GM12878 (cell line): ENCODE measurements around the gene CELF6. TPM values are rescaled to one million over a fixed set of nuclear protein-coding genes. Genes with fewer than 3 reads are reported as not detected.

Source experiments
- ATAC-seq: fragments of 200-7000 bp; cut with Tn5 transposase; 3 replicates; pipeline ENCODE4 v1.9.1; 2020; ENCODE audit warnings: mild to moderate bottlenecking, moderate library complexity
- BruUV-seq: library from RNA; stranded (reverse); fragments of 400-500 nt; replicated peaks from 2 replicates; lab custom pipeline; 2021; lab: Mats Ljungman, UMichigan
- CTCF ChIA-PET: fragments of 300-600 bp; sonication (Branson Sonifier 250); formaldehyde crosslinking; extraction: SDS; loops from one replicate; lab custom pipeline; 2021; ENCODE audit warnings: inconsistent platforms; lab: Yijun Ruan, JAX
- POLR2A ChIA-PET: fragments of 350-600 bp; formaldehyde crosslinking; extraction: SDS; loops from one replicate; lab custom pipeline; 2021; ENCODE audit warnings: inconsistent platforms; lab: Charles Lee
- RAD21 ChIA-PET: fragments of 300-600 bp; sonication (Branson Sonifier 250); formaldehyde crosslinking; loops from one replicate; lab custom pipeline; 2023; ENCODE audit warnings: antibody characterized with exemption; ENCODE audit not compliant: unreplicated experiment; lab: Charles Lee
- SMC1A ChIA-PET: fragments of 300-600 bp; sonication (Branson Sonifier 250); formaldehyde crosslinking; loops from one replicate; lab custom pipeline; 2023; ENCODE audit not compliant: unreplicated experiment, uncharacterized antibody; lab: Charles Lee
- DNase-seq: peaks from one replicate; pipeline ENCODE4 v3.0.0-alpha.2; 2011; ENCODE audit warnings: low read depth, low spot score
- FAIRE-seq: peaks from 3 replicates; lab custom pipeline; 2011; peaks lifted over from hg19 to GRCh38; lab: Jason Lieb, UNC
- H2AFZ ChIP-seq: 2 replicates; pipeline ENCODE4 v1.6.0; 2011; ENCODE audit warnings: low read depth, low read length, control low read depth; ENCODE audit not compliant: control insufficient read depth
- H3K27ac ChIP-seq: 2 replicates; pipeline ENCODE4 v1.5.1; 2011; ENCODE audit warnings: control low read depth; ENCODE audit not compliant: control insufficient read depth, insufficient read depth
- H3K27me3 ChIP-seq, 2 experiments: replicated peaks in 1 of 2; 2 replicates each; pipeline versions ENCODE4 v1.6.0 to v1.6.1; 2011; ENCODE audit warnings: low read length in 1 of 2; ENCODE audit not compliant: control insufficient read depth in 2 of 2, insufficient read depth in 2 of 2
- H3K36me3 ChIP-seq, 2 experiments: 2 replicates each; pipeline ENCODE4 v1.5.1; 2011; ENCODE audit warnings: low read length in 1 of 2; ENCODE audit not compliant: control insufficient read depth in 2 of 2, insufficient read depth in 2 of 2
- H3K4me1 ChIP-seq: 2 replicates; pipeline ENCODE4 v1.6.1; 2011; ENCODE audit warnings: mild to moderate bottlenecking, low read length, moderate library complexity, mixed read lengths; ENCODE audit not compliant: control insufficient read depth, insufficient read depth
- H3K4me2 ChIP-seq: 2 replicates; pipeline ENCODE4 v1.6.0; 2011; ENCODE audit warnings: control low read depth; ENCODE audit not compliant: control insufficient read depth, insufficient read depth
- H3K4me3 ChIP-seq: fragments of 200-600 bp; sonication (generic); 2 replicates; pipeline ENCODE4 v1.5.1; 2016
- H3K79me2 ChIP-seq: 2 replicates; pipeline ENCODE4 v1.6.0; 2011; ENCODE audit warnings: low read length; ENCODE audit not compliant: control insufficient read depth, insufficient read depth
- H3K9ac ChIP-seq: 2 replicates; pipeline ENCODE4 v1.8.0; 2011; ENCODE audit warnings: low read length, control low read depth, mixed read lengths; ENCODE audit not compliant: control insufficient read depth, insufficient read depth
- H3K9me3 ChIP-seq: replicated peaks from 3 replicates; pipeline ENCODE4 v1.5.1; 2011; ENCODE audit warnings: mild to moderate bottlenecking, low read length; ENCODE audit not compliant: control insufficient read depth, insufficient read depth
- H4K20me1 ChIP-seq: 2 replicates; pipeline ENCODE4 v1.6.0; 2011; ENCODE audit not compliant: control insufficient read depth, insufficient read depth
- CBX5 ChIP-seq: sonication (generic); IDR thresholded peaks from 2 replicates; pipeline ENCODE4 v1.6.1; 2016; ENCODE audit warnings: low read depth, moderate library complexity, mild to moderate bottlenecking, inconsistent platforms
- FOXK2 ChIP-seq: fragments of 450-650 bp; IDR thresholded peaks from 2 replicates; pipeline ENCODE4 v1.6.1; 2017; ENCODE audit warnings: mild to moderate bottlenecking, moderate library complexity
- NFIC ChIP-seq: IDR thresholded peaks from 2 replicates; pipeline ENCODE4 v1.6.1; 2012; ENCODE audit warnings: low read depth, mild to moderate bottlenecking, inconsistent platforms, low read length, moderate library complexity
- NFYB ChIP-seq: IDR thresholded peaks from 2 replicates; pipeline ENCODE4 v1.6.1; 2011; ENCODE audit warnings: low read depth, mild to moderate bottlenecking, low read length, improper control_type of control experiment, moderate library complexity; ENCODE audit not compliant: insufficient read depth
- PAX5 ChIP-seq: IDR thresholded peaks from 2 replicates; pipeline ENCODE4 v1.6.1; 2011; ENCODE audit warnings: low read depth, low read length, borderline replicate concordance
- POLR2AphosphoS2 ChIP-seq: IDR thresholded peaks from 2 replicates; pipeline ENCODE4 v1.6.1; 2011; ENCODE audit warnings: low read depth, mild to moderate bottlenecking, low read length, improper control_type of control experiment, moderate library complexity
- POU2F2 ChIP-seq: IDR thresholded peaks from 3 replicates; pipeline ENCODE4 v1.6.1; 2011; ENCODE audit warnings: low read depth, mild to moderate bottlenecking, low read length, borderline replicate concordance
- RAD21 ChIP-seq: IDR thresholded peaks from 2 replicates; pipeline ENCODE4 v1.6.1; 2011; ENCODE audit warnings: mild to moderate bottlenecking, low read depth, low read length, moderate library complexity; ENCODE audit not compliant: insufficient read depth
- RAD51 ChIP-seq: fragments of 450-650 bp; IDR thresholded peaks from 2 replicates; pipeline ENCODE4 v1.6.1; 2016; ENCODE audit warnings: moderate library complexity, mild to moderate bottlenecking, inconsistent platforms
- SIX5 ChIP-seq: IDR thresholded peaks from 2 replicates; pipeline ENCODE4 v1.6.1; 2011; ENCODE audit warnings: mild to moderate bottlenecking, low read depth, low read length, moderate library complexity; ENCODE audit not compliant: severe bottlenecking
- SMARCA5 ChIP-seq: fragments of 450-650 bp; IDR thresholded peaks from 2 replicates; pipeline ENCODE4 v1.6.1; 2017; ENCODE audit warnings: mild to moderate bottlenecking
- SMC3 ChIP-seq: IDR thresholded peaks from 2 replicates; pipeline ENCODE4 v1.6.1; 2011; ENCODE audit warnings: low read length, improper control_type of control experiment, borderline replicate concordance
- YY1 ChIP-seq: IDR thresholded peaks from 2 replicates; pipeline ENCODE4 v1.6.1; 2011; ENCODE audit warnings: low read depth, mild to moderate bottlenecking, low read length
- ZSCAN29 ChIP-seq: fragments of 450-650 bp; IDR thresholded peaks from 2 replicates; pipeline ENCODE4 v1.6.1; 2017; ENCODE audit warnings: mild to moderate bottlenecking, moderate library complexity
- WGBS: methylation state at CpG from one replicate; pipeline ENCODE4 v1.1.6; 2016; ENCODE audit warnings: low lambda C conversion rate; ENCODE audit not compliant: insufficient replicate concordance, insufficient coverage; ENCODE audit errors: missing lambda C conversion rate; 5-methylcytosine and 5-hydroxymethylcytosine counted together
- in situ Hi-C: fragments of 300-500 bp; cut with MboI; formaldehyde crosslinking; loops from 9 replicates; pipeline ENCODE4 v1.14.3; 2018; ENCODE audit warnings: mixed read lengths
- intact Hi-C: fragments of 100-400 bp; cut with micrococcal nuclease; formaldehyde crosslinking; loops from one replicate; pipeline ENCODE4 v1.14.2; 2022; ENCODE audit not compliant: unreplicated experiment
- polyA plus RNA-seq, 11 experiments: library from polyadenylated mRNA; depleted of rRNA in 4 of 11; unstranded in 6 of 11; stranded (reverse) in 5 of 11; fragments of >200 nt; fragmentation: Nextera tagmentation in 4 of 11; fragmentation: Illumina TruSeq in 1 of 11; extraction: Ambion mirVana in 4 of 11; extraction: Trizol in 1 of 11; gene quantifications; 1 replicate in 1 of 11; 2 replicates in 10 of 11; pipeline versions ENCODE4 v1.2.1 to v1.2.3, GENCODE V29; 2011 to 2016; ENCODE audit warnings: inconsistent platforms in 2 of 11, missing spikeins in 2 of 11, low read depth in 1 of 11
- total RNA-seq, 4 experiments: library from RNA; depleted of rRNA in 3 of 4; stranded (reverse); fragments of >200 nt in 3 of 4; fragmentation: Illumina TruSeq in 1 of 4; extraction: Trizol in 1 of 4; gene quantifications; 2 replicates each; pipeline versions ENCODE4 v1.2.1 to v1.2.3, GENCODE V29; 2013 to 2021
- TF ChIP-seq, protein P1 (sequence below): fragments of 450-650 bp; IDR thresholded peaks from 2 replicates; pipeline ENCODE4 v1.6.1; 2017; ENCODE audit warnings: mild to moderate bottlenecking
- TF ChIP-seq, protein P2 (sequence below), 3 experiments: IDR thresholded peaks in 2 of 3; conservative IDR thresholded peaks in 1 of 3; 2 replicates each; pipeline ENCODE4 v1.5.1; 2011; ENCODE audit warnings: low read depth in 3 of 3, low read length in 3 of 3, mild to moderate bottlenecking in 3 of 3, control low read depth in 2 of 3, moderate library complexity in 2 of 3, inconsistent platforms in 1 of 3, mixed read lengths in 1 of 3; ENCODE audit not compliant: control insufficient read depth in 2 of 3, insufficient read depth in 1 of 3; ENCODE audit errors: extremely low read depth in 1 of 3

The CELF6 gene
- total and polyA plus RNA-seq, 10 of the 15 experiments (the other 5 are each of a cell fraction or from before 2014, with no cell fraction given): 0.06 to 0.54 (median 0.23) TPM; not detected in 1

DNA sequence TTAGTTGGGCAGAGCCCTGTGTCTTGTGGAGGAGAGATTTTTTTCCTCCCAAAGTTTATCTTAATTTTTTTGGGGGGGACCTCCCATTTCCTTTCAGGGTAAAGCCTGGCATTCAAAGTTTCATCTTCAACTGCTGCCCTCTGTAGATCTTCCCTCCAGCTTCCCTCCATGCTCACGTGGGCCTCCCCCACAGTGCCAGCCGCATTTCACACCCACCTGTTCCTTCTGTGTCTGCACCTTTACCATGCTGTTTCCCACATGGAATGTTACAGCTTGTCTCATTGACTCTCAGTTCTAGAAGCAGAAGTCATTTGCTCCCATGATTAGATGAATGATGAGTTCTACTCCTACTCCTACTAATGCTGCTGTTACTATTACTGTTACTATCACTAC lies 6.5 kb downstream of the CELF6 start (continued):
- no peak for TF ChIP-seq POU2F2
- TF ChIP-seq, protein P1, sequence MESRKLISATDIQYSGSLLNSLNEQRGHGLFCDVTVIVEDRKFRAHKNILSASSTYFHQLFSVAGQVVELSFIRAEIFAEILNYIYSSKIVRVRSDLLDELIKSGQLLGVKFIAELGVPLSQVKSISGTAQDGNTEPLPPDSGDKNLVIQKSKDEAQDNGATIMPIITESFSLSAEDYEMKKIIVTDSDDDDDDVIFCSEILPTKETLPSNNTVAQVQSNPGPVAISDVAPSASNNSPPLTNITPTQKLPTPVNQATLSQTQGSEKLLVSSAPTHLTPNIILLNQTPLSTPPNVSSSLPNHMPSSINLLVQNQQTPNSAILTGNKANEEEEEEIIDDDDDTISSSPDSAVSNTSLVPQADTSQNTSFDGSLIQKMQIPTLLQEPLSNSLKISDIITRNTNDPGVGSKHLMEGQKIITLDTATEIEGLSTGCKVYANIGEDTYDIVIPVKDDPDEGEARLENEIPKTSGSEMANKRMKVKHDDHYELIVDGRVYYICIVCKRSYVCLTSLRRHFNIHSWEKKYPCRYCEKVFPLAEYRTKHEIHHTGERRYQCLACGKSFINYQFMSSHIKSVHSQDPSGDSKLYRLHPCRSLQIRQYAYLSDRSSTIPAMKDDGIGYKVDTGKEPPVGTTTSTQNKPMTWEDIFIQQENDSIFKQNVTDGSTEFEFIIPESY: no peak
- no peak for TF ChIP-seq FOXK2

GRCh38 chr15:72312605-72313447 lies 7.1 kb downstream of the CELF6 start:
- Histone ChIP-seq H3K27me3 (no peaks in the 10 kb centered on the region), H3K27ac (no peak overlapping the region), H3K9me3 (no peaks in the 10 kb centered on the region), H3K4me3 (no peak overlapping the region), H4K20me1 (no peaks in the 10 kb centered on the region), H2AFZ (no peak overlapping the region), H3K36me3 (no peaks in the 10 kb centered on the region), H3K4me2 (no peak overlapping the region), H3K79me2 (no peaks in the 10 kb centered on the region), H3K9ac (no peak overlapping the region), H3K4me1 (no peaks in the 10 kb centered on the region)
- intact Hi-C loops (loop anchor here (5.0 kb wide), 1 partner anchor 219 kb away; no protein-coding TSS in a partner anchor), in situ Hi-C loops (loop anchor here (5.0 kb wide), 1 partner anchor 359 kb away; no protein-coding TSS in a partner anchor)
- BruUV-seq: no TSS peak
- ChIA-PET CTCF (interaction anchor here (0.6 to 3.3 kb wide), 37 partner anchors 8 to 974 kb away, joined by 3 to 39 read pairs (median 4); partner anchors contain the start of gene ARIH1), RAD21 (interaction anchor here (0.7 to 2.0 kb wide), 10 partner anchors 11 to 358 kb away, joined by 3 to 8 read pairs (median 4); partner anchors contain the start of gene HEXA), POLR2A (no interaction called here), SMC1A (interaction anchor here (1.0 to 3.7 kb wide), 13 partner anchors 11 to 287 kb away, joined by 3 to 15 read pairs (median 4); no protein-coding TSS in a partner anchor)
- TF ChIP-seq YY1 (peak; percentile 84), SIX5 (no peak), NFIC (no peak), SMARCA5 (peak; percentile 42; the same call in 1 of the 2 replicates), CBX5 (no peak), ZSCAN29 (no peak), RAD21 (peak; percentile 85), NFYB (no peak), RAD51 (no peak), SMC3 (peak; percentile 81), PAX5 (no peak), POLR2AphosphoS2 (no peak)
- TF ChIP-seq, protein P2, sequence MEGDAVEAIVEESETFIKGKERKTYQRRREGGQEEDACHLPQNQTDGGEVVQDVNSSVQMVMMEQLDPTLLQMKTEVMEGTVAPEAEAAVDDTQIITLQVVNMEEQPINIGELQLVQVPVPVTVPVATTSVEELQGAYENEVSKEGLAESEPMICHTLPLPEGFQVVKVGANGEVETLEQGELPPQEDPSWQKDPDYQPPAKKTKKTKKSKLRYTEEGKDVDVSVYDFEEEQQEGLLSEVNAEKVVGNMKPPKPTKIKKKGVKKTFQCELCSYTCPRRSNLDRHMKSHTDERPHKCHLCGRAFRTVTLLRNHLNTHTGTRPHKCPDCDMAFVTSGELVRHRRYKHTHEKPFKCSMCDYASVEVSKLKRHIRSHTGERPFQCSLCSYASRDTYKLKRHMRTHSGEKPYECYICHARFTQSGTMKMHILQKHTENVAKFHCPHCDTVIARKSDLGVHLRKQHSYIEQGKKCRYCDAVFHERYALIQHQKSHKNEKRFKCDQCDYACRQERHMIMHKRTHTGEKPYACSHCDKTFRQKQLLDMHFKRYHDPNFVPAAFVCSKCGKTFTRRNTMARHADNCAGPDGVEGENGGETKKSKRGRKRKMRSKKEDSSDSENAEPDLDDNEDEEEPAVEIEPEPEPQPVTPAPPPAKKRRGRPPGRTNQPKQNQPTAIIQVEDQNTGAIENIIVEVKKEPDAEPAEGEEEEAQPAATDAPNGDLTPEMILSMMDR (IDR thresholded peaks at IDR 0.05 in 2 of 3, conservative IDR thresholded peaks at IDR 0.05 in 1 of 3; ENCODE audit: control insufficient read depth in 2 of 3, extremely low read depth in 1 of 3, insufficient read depth in 1 of 3, low read depth in 3 of 3, low read length in 3 of 3): peak; percentile 81 to 89 (median 84)
- ATAC-seq (peak; percentile 100), DNase-seq (no peak), FAIRE-seq (peak; percentile 95)
- 48% methylated on average over 2 of the region's 2 CpGs for WGBS
